Stimulated activated CD8-positive, alpha-beta memory T cell treated with anti-CD3 and anti-CD28 coated beads, Interleukin-7, amount 100 ng/mL, for 48 hours (primary cell): ENCODE measurements around the gene POU2F1.

Experiments
- DNase-seq, 2 donors: peaks; one replicate each; pipeline ENCODE4 v3.0.0-alpha.2; 2020; ENCODE audit warnings: low read depth in 1 of 2; ENCODE audit errors: extremely low read depth in 1 of 2

POU2F1 gene

DNA sequence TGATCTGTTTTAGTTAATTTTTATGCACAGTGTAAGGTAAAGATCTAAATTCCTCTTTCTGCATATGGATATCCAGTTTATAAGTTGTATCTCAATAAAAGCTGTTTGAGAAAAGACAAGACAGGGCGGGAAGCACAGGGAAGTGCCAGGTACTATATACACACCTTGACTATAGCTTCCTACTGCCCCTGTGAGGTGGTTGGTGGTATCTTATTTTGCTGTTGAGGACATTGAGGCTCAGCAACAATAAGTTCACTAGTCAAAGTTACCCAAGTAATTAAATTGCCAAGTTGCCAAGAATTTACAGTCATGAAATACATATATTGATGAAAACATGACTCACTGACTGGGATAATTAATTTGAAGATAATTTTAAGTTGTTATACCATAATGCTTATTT, 188.5 kb downstream of the POU2F1 start:
- no peak for DNase-seq

DNA sequence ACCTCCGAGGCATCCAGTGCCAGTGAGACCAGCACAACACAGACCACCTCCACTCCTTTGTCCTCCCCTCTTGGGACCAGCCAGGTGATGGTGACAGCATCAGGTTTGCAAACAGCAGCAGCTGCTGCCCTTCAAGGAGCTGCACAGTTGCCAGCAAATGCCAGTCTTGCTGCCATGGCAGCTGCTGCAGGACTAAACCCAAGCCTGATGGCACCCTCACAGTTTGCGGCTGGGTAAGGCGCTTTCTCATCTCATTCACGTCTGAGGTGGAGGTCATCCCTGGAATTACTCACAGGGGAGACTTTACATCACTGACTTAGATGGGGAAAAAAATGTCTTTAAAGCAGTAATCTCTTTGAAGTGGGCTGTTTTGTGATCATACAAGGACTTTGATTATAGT, 191.4 kb downstream of the POU2F1 start:
- DNase-seq = no peak

DNA sequence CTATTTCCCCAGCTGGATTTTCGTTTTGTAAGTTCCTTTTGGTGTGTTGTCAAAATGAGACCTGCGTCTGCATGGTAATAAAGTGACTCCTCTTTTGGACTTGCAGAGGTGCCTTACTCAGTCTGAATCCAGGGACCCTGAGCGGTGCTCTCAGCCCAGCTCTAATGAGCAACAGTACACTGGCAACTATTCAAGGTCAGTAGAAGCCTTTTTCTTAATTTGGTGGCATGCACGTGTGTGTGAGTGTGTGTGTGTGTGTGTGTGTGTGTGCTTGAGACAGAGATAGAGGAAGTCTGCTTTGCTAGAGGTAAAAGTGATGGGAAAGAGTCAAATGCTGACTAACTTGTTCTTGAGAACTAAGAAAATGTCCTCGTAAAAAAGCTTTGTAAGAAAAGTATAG, 192.2 kb downstream of the POU2F1 start:
- no peak for DNase-seq

DNA sequence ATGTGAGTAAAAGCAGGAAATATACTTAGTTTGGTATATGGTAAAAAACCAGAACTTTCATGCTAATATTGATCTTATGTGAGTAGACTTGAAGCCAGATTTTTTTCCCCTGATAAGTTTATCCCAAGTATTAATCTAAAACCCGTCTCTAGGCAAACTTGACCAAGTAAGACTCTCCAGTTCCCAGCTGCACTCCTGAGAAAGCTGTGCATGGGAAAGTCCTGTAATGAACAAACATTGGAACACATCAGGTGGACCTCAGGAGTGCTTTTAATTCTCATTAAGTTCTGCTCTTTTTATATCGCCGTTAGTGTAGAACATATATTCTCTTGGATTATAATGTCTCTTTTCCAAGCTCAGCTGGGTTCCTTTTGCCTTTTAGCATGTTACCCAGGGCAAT, 192.6 kb downstream of the POU2F1 start:
- no peak for DNase-seq

DNA sequence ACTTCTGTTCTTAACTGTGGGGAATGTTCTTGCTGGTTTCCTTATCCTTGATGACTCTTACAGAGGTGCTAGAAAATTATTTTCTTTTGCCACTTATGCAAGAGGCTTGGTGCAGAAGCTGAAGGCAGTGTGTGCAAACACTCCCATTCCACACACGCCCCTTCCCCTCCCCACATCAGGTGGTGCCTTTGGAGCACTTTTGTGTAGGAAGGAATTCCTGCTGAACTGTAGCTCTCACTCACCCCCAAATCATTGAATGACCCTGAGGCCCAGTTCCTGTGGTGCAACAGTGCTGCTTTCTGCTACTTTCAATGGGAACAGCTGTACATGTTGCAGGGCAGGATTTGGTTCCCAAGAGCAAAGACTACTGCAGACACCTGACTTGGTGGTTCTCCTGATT, 195.8 kb downstream of the POU2F1 start:
- DNase-seq = no peak

DNA sequence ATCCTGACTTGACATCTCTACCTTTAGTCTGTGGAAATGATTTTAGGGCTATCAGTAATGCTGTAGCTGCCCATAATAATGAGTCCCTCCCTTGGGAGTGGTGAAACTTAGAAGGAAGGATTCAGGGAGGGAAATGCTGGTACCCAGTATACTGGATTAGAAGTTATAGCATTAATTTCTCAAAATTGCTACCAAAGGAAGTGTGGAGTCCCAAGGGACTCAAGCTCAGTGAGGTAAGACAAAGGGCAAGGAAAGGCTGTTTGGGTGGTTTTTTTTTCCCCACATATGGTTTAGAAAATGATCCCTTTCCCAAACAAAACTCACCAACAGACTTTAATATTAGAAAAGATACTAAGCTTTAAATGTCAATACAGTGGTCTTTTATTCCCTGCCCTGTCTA, 197.7 kb downstream of the POU2F1 start:
- DNase-seq = no peak

DNA sequence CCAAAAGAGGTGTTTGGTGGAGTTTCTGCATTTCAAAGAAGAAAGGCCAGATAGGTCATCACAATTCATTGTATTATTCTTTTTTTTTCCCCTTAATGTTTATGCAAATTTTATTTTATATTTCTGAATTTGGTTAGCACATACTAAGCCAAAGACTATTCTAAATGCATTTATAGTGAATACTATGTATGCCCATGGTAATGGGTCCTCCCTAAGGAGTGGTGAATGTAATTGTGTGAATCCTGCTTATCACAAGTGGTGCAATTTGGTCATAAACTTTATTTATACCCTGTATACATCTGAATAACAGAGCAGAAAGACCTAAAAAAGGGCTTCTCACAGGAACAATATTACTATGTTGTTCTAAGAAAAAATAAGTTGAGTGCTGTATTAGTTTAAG, 198.6 kb downstream of the POU2F1 start:
- DNase-seq = no peak

DNA sequence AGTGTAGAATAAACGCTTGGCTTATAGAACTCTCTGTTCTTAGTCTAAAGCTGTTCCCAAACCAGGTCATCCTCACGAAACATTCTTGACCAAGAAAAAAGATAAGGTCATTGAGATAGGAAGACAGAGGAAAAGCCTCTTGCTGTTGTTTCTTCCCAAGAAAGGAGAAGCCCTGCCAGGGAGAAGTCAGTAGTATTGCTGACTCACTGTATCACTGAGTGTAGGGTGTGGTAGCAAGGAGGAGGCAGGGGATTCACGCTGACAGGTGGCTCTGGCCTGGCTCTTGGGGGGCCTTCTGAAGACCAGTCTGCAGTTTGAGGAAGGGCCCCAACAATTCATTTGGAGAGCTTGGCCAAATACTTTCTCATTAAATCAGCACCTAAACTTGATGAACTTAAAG, 199.8 kb downstream of the POU2F1 start:
- DNase-seq = no peak

DNA sequence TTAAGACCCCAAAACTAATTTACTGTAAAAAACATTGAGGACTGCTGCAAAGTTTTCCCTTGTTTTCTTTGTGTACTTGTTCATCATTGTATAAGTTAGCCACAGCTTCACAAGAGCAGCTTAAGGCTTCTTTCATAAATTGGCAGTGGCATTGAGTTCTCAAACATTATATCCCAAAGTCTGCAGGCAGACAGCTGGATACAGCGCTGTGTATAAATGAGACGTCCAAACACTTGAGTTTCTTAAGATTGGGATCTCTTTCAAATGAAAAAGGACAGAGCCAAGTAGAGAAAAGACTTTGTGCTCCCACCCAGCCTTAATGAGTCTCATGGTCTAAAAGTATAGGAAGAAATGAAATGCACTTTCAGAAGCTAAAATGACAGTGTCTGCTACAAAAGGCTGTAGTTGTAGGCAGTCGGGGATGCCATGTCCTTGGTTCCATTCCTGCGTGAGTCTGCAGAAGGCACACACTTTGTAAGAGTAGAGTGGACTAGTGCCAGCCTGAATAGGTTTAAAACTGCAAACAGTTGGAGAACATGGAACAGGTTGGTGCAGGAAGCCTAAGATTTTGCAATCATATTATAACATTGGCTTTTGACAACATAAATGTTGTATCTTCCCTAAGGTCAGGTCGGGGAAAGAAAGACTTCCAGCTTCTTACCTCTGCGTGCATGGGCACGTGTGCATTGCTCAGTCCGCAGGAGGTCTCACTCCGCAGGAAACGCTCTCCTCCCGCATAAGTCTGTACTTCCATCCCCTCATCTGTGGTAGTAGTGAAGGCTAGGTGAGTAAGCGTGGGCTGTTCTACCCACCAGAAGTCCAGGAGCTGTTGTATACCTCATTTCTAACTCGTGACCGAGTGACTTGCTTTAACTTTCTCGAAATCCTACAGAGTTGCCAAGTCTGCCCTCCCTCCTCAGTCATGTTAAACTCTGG, 203.3 kb downstream of the POU2F1 start:
- no peak for DNase-seq

DNA sequence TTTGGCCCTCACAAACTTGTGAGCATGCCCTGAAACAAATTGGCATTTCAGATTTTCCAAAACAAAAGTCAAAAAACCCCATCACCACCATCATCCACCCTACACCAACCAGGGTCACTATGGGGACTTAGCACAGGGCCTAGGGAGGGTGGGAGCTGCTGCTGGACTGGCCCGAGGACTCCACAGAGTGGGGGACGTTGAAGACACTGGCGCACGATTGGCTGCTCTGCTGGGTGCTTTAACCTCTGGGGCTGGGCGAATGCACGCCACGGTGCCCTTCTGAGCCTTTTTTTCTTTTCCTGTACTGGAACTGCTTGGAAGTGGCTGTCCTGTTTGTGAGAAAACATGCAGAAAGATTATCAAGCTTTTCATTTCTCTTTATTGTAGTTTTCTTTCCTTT, 204.8 kb downstream of the POU2F1 start:
- DNase-seq = no peak

DNA sequence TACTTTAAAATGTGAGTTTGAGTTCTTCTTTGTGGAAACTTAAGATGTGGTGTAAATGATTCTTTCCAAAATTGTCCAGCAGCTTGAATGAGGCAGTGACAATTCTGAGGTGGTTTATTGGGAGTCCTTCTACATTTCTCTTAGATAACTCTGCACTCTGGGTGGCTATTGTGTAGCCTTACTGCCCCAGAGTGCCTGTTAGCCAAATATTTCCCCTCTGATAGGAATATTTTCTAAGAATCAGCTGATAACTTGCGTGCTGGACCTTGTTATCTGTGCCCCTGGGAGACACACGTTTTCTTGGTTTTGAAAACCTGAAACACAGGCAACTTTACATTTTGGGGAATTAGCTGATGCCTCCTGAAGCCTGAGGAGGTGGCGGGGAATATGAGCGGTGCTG, 206.0 kb downstream of the POU2F1 start:
- DNase-seq = no peak

DNA sequence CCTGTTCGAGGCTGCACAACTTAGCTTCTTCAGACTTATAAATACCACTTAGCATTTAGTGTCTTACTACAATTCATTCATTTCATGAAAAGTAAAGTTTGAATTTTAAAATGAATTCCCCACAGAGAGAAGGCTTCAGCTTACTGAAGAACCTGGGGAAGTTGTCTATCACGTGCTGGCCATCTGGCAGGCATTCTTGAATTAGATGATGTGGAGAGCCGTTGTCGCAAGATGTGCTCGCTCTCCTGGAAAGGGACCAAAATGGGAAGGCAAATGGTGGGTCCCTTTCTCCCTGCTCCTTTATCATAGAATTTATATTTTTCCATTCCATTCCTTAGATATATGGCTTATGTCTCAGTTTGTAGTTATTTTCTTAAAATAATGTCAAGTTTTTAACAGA, 207.2 kb downstream of the POU2F1 start:
- no peak for DNase-seq

DNA sequence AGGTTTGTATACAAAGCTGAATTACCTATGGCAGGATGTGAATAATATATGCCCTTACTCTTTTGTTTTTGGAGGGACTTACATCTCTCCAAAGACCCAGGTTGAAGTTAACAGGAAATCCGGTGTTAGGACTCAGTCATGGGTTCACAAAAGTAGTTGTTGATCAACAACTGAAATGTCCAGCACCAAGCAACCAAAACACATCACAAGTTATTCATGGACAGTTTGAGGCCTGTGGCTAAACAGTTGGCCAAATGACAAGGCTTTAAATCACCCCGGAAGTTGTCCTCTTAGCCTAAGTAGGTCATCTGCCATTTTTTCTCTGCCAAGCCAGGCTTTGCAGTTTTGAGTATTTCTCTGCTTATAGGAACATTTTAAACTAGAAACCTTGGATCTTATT, 207.7 kb downstream of the POU2F1 start:
- DNase-seq = no peak

DNA sequence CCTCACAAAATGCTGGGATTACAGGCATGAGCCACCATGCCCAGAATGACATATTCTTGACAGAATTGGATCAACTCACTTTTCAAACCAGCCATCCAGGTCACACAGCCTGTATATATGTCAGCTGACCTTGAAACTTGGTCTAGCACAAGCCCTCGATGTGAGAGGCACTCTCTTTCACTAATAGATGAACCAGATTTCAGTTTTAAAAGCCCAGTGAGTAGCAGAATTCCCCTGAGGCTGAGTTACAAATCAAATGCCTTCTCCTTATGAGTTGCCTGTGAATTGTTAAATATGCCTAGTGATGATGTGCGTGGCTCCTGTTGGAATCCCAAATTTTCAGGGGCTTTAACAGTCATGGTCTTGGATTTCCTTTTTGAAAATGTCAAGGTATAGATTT, 208.9 kb downstream of the POU2F1 start:
- DNase-seq = no peak

DNA sequence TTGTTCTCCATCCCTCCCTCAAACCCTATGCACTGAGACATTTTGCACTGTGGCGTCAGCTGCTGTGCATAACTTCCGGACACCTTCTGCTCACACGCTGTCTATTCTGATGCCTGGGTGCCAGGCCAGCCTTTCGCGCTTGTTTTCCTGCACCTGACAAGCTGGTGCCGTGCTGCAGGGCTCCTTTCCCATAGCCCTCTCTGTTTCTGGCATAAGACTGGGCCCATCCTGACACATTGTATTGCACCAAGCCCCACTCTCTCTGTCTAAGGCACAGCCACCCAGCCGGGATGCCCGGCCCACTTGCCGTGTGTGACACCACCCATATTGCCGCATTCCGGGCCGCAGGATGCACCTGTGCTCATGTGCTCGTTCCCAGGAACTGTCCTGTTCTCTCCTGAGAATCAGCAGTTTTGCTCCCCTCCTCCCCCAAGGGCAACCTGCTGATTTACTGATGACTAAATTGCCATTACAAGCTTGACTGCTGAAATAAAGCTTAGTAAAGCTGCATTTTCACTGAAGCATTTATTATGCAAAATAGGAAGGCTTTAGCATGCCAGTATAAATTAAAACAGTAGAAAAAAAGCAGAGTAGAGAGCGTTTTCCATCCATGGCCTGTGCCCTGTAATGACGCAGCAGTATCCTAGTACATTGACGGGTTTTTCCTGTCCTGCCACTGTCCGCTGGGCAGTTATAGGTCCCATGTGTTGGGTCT, 209.6 kb downstream of the POU2F1 start:
- no peak for DNase-seq

DNA sequence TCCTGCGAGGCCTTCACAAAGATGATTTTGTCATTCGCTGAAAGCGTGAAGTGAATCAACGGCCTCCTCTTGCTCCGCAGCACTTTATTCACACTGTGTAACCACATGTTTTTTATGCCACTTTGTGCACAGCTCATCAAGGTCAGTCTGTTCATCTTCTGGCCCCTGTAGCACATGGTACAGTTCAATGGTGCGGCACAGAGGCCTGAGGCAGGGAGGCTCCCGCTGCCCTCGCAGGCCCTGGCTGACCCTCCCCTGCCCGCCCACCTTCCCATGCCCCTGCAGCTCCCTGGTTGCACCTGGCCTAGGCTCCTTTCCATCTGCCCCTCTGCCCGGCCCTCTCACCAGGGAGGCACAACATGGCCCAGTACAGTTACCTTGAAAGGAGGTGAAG, 210.2 kb downstream of the POU2F1 start:
- DNase-seq = no peak

DNA sequence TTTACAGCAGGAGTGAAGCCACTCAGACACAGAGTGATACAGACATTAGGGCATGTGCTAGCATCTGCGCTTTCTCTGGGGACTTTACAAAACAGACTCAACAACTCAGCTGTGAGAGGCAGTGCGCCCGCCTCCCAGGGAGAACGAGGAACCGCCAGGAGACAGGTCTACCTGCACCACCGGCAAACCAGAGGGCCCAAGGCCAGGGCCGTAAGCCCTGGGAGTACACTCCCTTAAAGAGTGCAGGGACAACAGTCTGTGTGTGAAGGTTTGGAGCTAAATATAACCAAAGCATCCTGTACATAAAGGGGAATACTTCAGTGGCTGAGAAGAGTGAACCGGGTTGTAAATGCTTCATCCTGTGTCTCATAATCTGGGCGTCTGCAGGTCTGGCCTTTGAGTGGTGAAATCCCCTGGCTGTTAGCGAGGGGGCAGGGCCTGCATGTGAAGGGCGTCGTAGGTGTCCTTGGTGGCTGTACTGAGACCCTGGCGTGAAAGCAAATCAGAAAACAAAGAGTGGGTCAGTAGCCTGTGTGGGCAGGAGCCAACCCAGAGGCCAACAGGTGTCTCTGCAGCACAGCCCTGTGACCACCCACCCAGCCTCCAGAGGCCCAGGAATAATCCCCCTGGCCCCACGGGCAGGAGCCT, 210.7 kb downstream of the POU2F1 start:
- DNase-seq = no peak

DNA sequence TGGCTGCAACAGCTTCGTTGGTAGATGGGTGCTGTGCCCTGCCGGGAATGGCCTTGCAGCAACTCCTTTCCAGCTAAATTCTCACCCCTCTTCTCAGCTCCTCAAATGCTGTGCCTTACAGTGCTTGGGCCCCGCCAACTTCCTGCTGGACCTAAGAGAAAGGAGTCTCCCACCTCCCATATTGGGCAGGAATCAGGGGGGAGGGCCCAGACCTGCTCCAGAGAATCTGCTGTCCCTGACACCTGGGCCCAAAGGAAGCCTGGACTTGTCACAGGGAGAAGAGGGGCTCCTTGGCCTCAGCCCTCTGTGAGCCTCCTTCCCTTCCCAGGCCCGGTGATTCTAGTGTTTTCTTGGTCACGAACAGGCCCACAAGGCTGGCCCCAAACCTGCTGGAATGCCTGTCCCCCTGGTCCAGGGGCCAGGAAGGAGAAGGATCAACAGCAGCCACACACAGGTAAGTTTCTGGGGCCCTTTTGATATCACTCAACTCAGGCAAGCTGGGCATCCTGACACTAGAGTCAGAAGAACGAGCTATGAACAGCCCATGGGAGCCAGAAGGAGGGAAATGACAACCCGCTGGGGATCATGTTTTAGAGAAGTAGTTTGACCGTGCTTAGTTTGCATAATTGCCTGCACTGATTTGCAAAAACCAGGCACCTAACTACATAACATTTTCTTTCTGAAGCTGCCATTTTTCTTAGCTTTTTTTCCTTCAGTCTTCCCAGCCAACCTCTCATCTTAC, 211.4 kb downstream of the POU2F1 start:
- DNase-seq = no peak

DNA sequence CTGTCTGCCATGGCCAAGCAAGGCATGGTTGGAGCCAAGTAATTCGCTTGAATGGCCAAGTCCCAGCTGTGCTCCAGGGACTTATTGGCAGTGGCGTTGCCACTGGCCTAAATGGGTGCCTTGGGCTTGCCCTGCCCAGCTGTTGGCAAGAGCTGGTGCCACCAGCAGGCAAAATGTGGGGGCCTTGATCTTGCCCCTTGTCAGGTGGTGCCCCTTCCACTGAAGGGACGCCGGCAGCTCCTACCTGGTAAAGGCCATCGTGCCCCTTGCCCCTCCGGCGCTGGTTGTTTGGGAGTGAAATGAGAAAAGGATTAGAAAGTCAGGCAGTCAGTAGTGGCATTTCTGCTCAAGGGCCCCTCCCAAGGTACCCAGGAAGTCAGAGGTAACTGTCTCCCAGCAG, 212.1 kb downstream of the POU2F1 start:
- no peak for DNase-seq

DNA sequence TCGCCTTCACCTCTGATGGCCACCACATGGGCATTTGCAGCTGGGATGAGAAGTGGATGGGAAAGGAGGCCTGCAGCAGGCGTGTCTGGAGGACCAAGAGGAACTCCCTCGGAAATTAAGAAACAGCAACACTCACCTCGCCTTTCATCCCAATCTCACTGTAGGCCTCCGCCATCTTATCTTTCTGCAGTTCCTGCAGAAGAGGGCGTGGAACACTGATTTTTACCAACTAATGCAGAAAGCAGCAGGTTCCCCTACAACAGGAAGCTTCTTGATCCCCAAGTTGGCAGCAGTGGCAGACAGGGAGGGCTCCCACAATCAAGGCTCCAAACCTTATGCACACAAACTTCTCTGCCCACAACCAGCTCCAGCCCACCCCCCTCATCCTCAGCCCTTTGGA, 213.2 kb downstream of the POU2F1 start:
- DNase-seq = no peak

DNA sequence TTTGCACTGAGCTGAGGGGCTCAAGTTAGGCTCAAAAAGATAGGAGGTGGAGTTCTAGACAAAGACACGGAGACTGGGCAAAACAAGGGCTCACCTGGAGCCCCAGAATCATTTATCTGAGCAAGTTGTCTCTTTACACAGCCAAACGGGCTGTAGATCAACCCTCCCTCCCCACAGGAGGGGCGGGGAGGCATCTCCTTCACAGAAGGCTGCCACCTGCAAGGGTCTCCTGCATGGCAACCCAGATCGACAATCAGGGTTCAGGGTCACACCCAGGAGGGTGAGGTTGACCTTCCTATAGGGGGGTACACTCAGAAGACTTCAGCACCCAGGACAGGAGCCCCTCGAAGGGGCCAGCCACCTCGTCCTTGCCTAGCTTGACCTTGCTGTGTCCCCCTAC, 213.6 kb downstream of the POU2F1 start:
- no peak for DNase-seq
